Gastrocnemius medialis (tissue), 4 donors: ENCODE data around the gene PHC2.
A peak's percentile ranks its signal among the peaks of the same experiment; 100 is the strongest.

Experiments
- POLR2A ChIP-seq, 2 donors: fragments of 450-650 bp; IDR thresholded peaks; one replicate each; pipeline ENCODE4 v1.6.1; 2017; ENCODE audit warnings: antibody characterized with exemption in 2 of 2, mild to moderate bottlenecking in 2 of 2, moderate library complexity in 2 of 2
- TF ChIP-seq, protein P1 (sequence below), 5 experiments: fragments of 450-650 bp in 3 of 5; fragments of 200-600 bp in 2 of 5; sonication (generic) in 2 of 5; IDR thresholded peaks in 4 of 5; conservative IDR thresholded peaks in 1 of 5; 1 replicate in 4 of 5; 2 replicates in 1 of 5; pipeline ENCODE4 v1.5.1; 2016 to 2019; ENCODE audit warnings: antibody characterized with exemption in 5 of 5, mild to moderate bottlenecking in 3 of 5, moderate library complexity in 3 of 5

DNA sequence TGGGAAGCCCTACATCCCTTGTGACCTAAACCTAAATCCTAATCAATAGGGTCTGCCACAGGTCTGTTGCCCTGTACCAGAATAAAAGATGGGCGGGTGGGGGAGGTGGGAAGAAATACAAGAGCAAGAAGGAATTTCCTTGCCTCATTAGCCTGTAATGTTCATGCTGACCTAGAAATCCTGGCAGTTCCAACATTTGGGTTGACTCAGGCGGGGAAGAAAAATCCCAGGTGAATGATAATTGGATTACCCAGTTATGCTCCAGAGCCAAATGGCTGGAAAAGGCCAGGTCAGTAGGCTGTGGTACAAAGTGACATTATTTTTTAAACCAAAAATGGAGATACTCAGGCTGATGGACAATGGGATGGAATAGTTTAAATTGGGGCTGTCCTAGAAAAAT lies 82.7 kb downstream of the PHC2 start:
- TF ChIP-seq, protein P1, sequence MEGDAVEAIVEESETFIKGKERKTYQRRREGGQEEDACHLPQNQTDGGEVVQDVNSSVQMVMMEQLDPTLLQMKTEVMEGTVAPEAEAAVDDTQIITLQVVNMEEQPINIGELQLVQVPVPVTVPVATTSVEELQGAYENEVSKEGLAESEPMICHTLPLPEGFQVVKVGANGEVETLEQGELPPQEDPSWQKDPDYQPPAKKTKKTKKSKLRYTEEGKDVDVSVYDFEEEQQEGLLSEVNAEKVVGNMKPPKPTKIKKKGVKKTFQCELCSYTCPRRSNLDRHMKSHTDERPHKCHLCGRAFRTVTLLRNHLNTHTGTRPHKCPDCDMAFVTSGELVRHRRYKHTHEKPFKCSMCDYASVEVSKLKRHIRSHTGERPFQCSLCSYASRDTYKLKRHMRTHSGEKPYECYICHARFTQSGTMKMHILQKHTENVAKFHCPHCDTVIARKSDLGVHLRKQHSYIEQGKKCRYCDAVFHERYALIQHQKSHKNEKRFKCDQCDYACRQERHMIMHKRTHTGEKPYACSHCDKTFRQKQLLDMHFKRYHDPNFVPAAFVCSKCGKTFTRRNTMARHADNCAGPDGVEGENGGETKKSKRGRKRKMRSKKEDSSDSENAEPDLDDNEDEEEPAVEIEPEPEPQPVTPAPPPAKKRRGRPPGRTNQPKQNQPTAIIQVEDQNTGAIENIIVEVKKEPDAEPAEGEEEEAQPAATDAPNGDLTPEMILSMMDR (IDR thresholded peaks at IDR 0.05 in 4 of 5, conservative IDR thresholded peaks at IDR 0.05 in 1 of 5), result no peak
- peak in 1 of 2 donors; percentile 6 for TF ChIP-seq POLR2A (IDR thresholded peaks at IDR 0.05)
